Natural killer cell treated with Interleukin-12 subunit alpha and Interleukin-12 subunit beta and Interleukin-15 and Interleukin-18, amount 100 ng/mL, for 72 hours (primary cell): Measurements from ENCODE around the gene COBLL1. TPM values are rescaled to one million over a fixed set of nuclear protein-coding genes. Genes with fewer than 3 reads are reported as not detected.

ENCODE experiments used
- ATAC-seq, 2 donors: fragments of 150-1000 bp; cut with Tn5 transposase in 1 of 2; sonication (Bioruptor Pico), chemical (Tn5 transposase) in 1 of 2; 2 replicates each; pipeline ENCODE4 v1.10.0; 2021
- DNase-seq: peaks from one replicate; pipeline ENCODE4 v3.0.0; 2022; ENCODE audit warnings: low spot score
- H3K27ac Mint-ChIP-seq, 2 donors: 1 replicate in 1 of 2; 2 replicates in 1 of 2; pipeline ENCODE4 v1.8.0; 2022; ENCODE audit warnings: mixed read lengths in 2 of 2, mild to moderate bottlenecking in 1 of 2, moderate library complexity in 1 of 2
- H3K27me3 Mint-ChIP-seq, 2 donors: 1 replicate in 1 of 2; 2 replicates in 1 of 2; pipeline ENCODE4 v1.8.0; 2022; ENCODE audit warnings: mixed read lengths in 2 of 2
- H3K36me3 Mint-ChIP-seq: one replicate; pipeline ENCODE4 v1.8.0; 2022; ENCODE audit warnings: mixed read lengths
- H3K4me1 Mint-ChIP-seq, 2 donors: 1 replicate in 1 of 2; 2 replicates in 1 of 2; pipeline ENCODE4 v1.8.0; 2022; ENCODE audit warnings: low read depth in 2 of 2, mixed read lengths in 2 of 2, mild to moderate bottlenecking in 1 of 2
- H3K4me3 Mint-ChIP-seq: one replicate; pipeline ENCODE4 v1.8.0; 2022; ENCODE audit warnings: mixed read lengths
- H3K9me3 Mint-ChIP-seq: 2 replicates; pipeline ENCODE4 v1.8.0; 2022; ENCODE audit warnings: mixed read lengths
- total RNA-seq, 2 donors: library from RNA; stranded (reverse); gene quantifications; one replicate each; pipeline ENCODE4 v1.2.3, GENCODE V29; 2022

Gene COBLL1
- total RNA-seq, 2 donors from 2014 or later: 0.19 to 3.1 TPM

GRCh38 chr2:164655336-164655735, 186.3 kb downstream of the COBLL1 start:
- H3K36me3 Mint-ChIP-seq: peaks cover 14% of the 10 kb centered on the region
- H3K4me3 Mint-ChIP-seq: no peak overlapping the region
- H3K9me3 Mint-ChIP-seq: peaks cover 8% of the 10 kb centered on the region
- DNase-seq (no peak), ATAC-seq (no peak)
- H3K4me1 Mint-ChIP-seq: no peaks in the 10 kb centered on the region
- H3K27ac Mint-ChIP-seq: no peak overlapping the region
- H3K27me3 Mint-ChIP-seq: no peaks in the 10 kb centered on the region

GRCh38 chr2:164651361-164651760, 190.3 kb downstream of the COBLL1 start:
- Mint-ChIP-seq H3K4me1 (no peaks in the 10 kb centered on the region), H3K27me3 (no peaks in the 10 kb centered on the region), H3K36me3 (peaks cover 14% of the 10 kb centered on the region), H3K4me3 (no peak overlapping the region), H3K9me3 (peaks cover 11% of the 10 kb centered on the region), H3K27ac (no peak overlapping the region)
- no peak for DNase-seq
- ATAC-seq: no peak

DNA sequence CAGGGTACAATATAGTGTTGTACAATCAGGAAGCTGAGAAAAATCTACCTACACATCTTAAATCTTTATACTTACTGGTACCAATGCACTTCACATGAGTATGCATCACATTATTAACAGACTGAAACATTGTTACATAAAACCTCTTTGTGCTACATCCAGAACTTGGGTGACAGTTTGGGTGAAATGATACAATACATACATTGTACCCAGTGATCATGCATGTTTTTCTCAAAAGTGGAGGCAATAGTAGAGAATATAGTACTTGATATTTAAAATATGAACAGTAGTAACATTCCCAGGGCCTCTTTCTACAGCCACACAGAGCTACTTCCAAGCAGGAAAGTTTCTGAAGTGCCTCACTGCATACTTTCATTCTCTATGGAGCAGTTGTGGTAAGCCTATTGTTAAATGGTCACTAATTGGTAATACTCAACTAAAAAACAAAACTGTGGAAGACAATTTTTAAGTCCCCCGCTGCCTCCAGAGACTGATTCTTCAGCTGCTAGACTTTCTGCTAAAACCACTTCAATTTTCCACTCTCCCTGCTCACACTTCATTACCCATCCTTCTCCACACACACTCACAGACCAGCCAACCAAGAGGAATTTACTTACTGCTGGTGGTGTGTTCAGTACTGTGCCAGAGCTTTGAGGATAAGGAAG, 197.5 kb downstream of the COBLL1 start:
- Mint-ChIP-seq H3K9me3 (no peaks in the 10 kb centered on the region), H3K27me3 (no peaks in the 10 kb centered on the region), H3K4me3 (no peak overlapping the region), H3K4me1 (no peaks in the 10 kb centered on the region), H3K27ac (no peak overlapping the region), H3K36me3 (no peaks in the 10 kb centered on the region)
- no peak for ATAC-seq
- DNase-seq: no peak

DNA sequence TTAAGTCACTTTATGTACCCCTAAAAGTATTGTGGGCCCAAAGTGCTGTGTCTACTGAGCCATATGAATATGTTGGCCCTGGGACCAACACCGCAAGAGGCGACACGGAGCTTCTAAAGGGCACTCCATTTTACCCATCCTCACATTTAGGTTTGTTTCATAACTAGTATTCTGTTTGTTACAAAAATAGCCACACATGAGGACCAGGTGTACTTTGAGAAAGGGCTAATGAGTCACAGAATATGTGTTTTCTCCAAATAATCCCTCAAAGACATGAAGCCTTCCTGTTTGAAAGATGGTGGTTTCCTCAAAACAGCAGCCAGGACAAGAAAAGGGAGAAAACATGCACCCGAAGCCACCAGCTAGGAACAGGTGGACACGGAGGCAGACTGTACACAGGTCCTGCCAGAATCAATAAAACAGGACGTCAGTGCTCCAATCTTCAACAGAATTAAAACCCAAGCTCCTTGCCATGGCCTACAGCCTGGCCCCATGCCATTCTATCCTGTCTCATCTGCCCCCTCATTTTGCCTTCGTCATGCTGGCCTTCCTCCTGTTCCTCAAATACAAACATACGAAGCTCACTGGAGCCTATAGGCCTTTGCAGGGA, 198.6 kb downstream of the COBLL1 start:
- ATAC-seq (no peak), DNase-seq (no peak)
- H3K4me1 Mint-ChIP-seq: no peaks in the 10 kb centered on the region
- H3K4me3 Mint-ChIP-seq: no peak overlapping the region
- H3K27me3 Mint-ChIP-seq: no peaks in the 10 kb centered on the region
- no peak overlapping the region for H3K27ac Mint-ChIP-seq
- no peaks in the 10 kb centered on the region for H3K9me3 Mint-ChIP-seq
- no peaks in the 10 kb centered on the region for H3K36me3 Mint-ChIP-seq

GRCh38 chr2:164642268-164642667, 199.4 kb downstream of the COBLL1 start:
- no peaks in the 10 kb centered on the region for H3K27me3 Mint-ChIP-seq
- ATAC-seq (no peak), DNase-seq (no peak)
- no peak overlapping the region for H3K4me3 Mint-ChIP-seq
- no peaks in the 10 kb centered on the region for H3K4me1 Mint-ChIP-seq
- no peaks in the 10 kb centered on the region for H3K9me3 Mint-ChIP-seq
- no peaks in the 10 kb centered on the region for H3K36me3 Mint-ChIP-seq
- H3K27ac Mint-ChIP-seq: no peak overlapping the region

Other genes starting within 250 kb of the COBLL1 start
- gene GRB14, start 220.3 kb downstream of the COBLL1 start, total RNA-seq: not detected
- not detected for gene SLC38A11, start 113.7 kb upstream of the COBLL1 start, total RNA-seq